Lung microvascular endothelial cell (primary cell): ENCODE data around the gene TSPYL1. TPM values are rescaled to one million over a fixed set of nuclear protein-coding genes. Genes with fewer than 3 reads are reported as not detected.

Experiments used
- total RNA-seq: library from RNA; depleted of rRNA; stranded (reverse); fragments of >200 nt; gene quantifications from 2 replicates; pipeline ENCODE4 v1.2.1, GENCODE V29; 2014

The TSPYL1 gene
- total RNA-seq, 1 donor from 2014 or later = 61.9 TPM

Other genes starting within 250 kb of the TSPYL1 start
- gene FRK, start 219.0 kb downstream of the TSPYL1 start, total RNA-seq = under 0.01 TPM in 2 replicates
- 2.6 and 3.0 TPM in 2 replicates for gene NT5DC1, start 179.1 kb downstream of the TSPYL1 start, total RNA-seq
- gene COL10A1, start 153.8 kb downstream of the TSPYL1 start, total RNA-seq = not detected in 2 replicates
- 5.9 and 6.7 TPM in 2 replicates for gene TSPYL4, start 25.9 kb downstream of the TSPYL1 start, total RNA-seq
- 5.6 and 8.7 TPM in 2 replicates for gene DSE, start 91.0 kb upstream of the TSPYL1 start, total RNA-seq
- gene CALHM6, start 181.4 kb upstream of the TSPYL1 start, total RNA-seq = 1.1 and 2.6 TPM in 2 replicates
- 0.40 and 1.5 TPM in 2 replicates for gene CALHM5, start 231.7 kb upstream of the TSPYL1 start, total RNA-seq